B cell (primary cell): ENCODE measurements around the gene IFNL3. TPM values are rescaled to one million over a fixed set of nuclear protein-coding genes. Genes with fewer than 3 reads are reported as not detected.
"Not testable (repeated sequence)": the region's sequence is repeated elsewhere in the genome, so short reads cannot be mapped to it uniquely, and the experiment has no call there.

ENCODE experiments used
- ATAC-seq: fragments of 200-7000 bp; cut with Tn5 transposase; one replicate; pipeline ENCODE4 v1.10.0; 2021; ENCODE audit warnings: low read depth, mild to moderate bottlenecking, moderate number of reproducible peaks, moderate library complexity
- CTCF ChIA-PET: fragments of 350-600 bp; sonication (Branson Sonifier 250); formaldehyde crosslinking; loops from one replicate; lab custom pipeline; 2021; ENCODE audit warnings: antibody characterized with exemption, inconsistent platforms; lab: Charles Lee
- POLR2A ChIA-PET: fragments of 350-600 bp; sonication (Branson Sonifier 250); formaldehyde crosslinking; loops from one replicate; lab custom pipeline; 2021; ENCODE audit warnings: antibody characterized with exemption; lab: Charles Lee
- DNase-seq: peaks from one replicate; pipeline ENCODE4 v3.0.0; 2013
- H2AFZ ChIP-seq: 2 replicates; pipeline ENCODE4 v1.6.1; 2012; ENCODE audit warnings: mild to moderate bottlenecking, low read depth, low read length; ENCODE audit not compliant: insufficient read depth, poor library complexity, severe bottlenecking
- H3K27ac ChIP-seq, 2 donors: 1 replicate in 1 of 2; 2 replicates in 1 of 2; pipeline ENCODE4 v1.5.1; 2012 to 2013; ENCODE audit warnings: low read length in 2 of 2, mild to moderate bottlenecking in 2 of 2, moderate library complexity in 1 of 2
- H3K27me3 ChIP-seq, 4 experiments: fragments of 200-600 bp in 1 of 4; sonication (generic) in 1 of 4; replicated peaks in 1 of 4; 1 replicate in 2 of 4; 2 replicates in 2 of 4; pipeline versions ENCODE4 v1.6.1 to v1.7.0; 2013 to 2016; ENCODE audit warnings: low read length in 3 of 4, mild to moderate bottlenecking in 2 of 4, mixed read lengths in 1 of 4, moderate library complexity in 1 of 4; ENCODE audit not compliant: insufficient read depth in 4 of 4, control insufficient read depth in 3 of 4; ENCODE audit errors: control extremely low read depth in 1 of 4
- H3K36me3 ChIP-seq, 2 experiments: replicated peaks in 1 of 2; 1 replicate in 1 of 2; 2 replicates in 1 of 2; pipeline versions ENCODE4 v1.6.1 to v1.7.1; 2013; ENCODE audit warnings: low read length in 1 of 2; ENCODE audit not compliant: insufficient read depth in 2 of 2, control insufficient read depth in 1 of 2; ENCODE audit errors: control extremely low read depth in 1 of 2, extremely low read depth in 1 of 2
- H3K4me1 ChIP-seq, 2 donors: fragments of 200-600 bp in 1 of 2; sonication (generic) in 1 of 2; 1 replicate in 1 of 2; 2 replicates in 1 of 2; pipeline versions ENCODE4 v1.5.1 to v1.6.1; 2013 to 2017; ENCODE audit warnings: low read length in 2 of 2; ENCODE audit not compliant: control insufficient read depth in 2 of 2, insufficient read depth in 2 of 2
- H3K4me2 ChIP-seq: replicated peaks from 2 replicates; pipeline ENCODE3; 2012; ENCODE audit warnings: mild to moderate bottlenecking, low read depth, low read length; ENCODE audit not compliant: poor library complexity, severe bottlenecking
- H3K4me3 ChIP-seq, 5 experiments: fragments of 200-600 bp in 1 of 5; sonication (generic) in 1 of 5; 1 replicate in 3 of 5; 2 replicates in 2 of 5; pipeline versions ENCODE4 v1.5.1 to v1.7.0; 2011 to 2016; ENCODE audit warnings: low read length in 4 of 5, mild to moderate bottlenecking in 4 of 5, low read depth in 2 of 5, control low read depth in 1 of 5, moderate library complexity in 1 of 5; ENCODE audit not compliant: insufficient read depth in 1 of 5; ENCODE audit errors: control extremely low read depth in 1 of 5, extremely low read depth in 1 of 5
- H3K79me2 ChIP-seq: fragments of 200-600 bp; sonication (generic); one replicate; pipeline ENCODE4 v1.6.0; 2016; ENCODE audit warnings: low read length; ENCODE audit not compliant: control insufficient read depth, insufficient read depth
- H3K9ac ChIP-seq: fragments of 200-600 bp; sonication (generic); 2 replicates; pipeline ENCODE4 v1.6.1; 2017; ENCODE audit warnings: mild to moderate bottlenecking, low read length, moderate library complexity
- H3K9me3 ChIP-seq, 3 donors: one replicate each; pipeline versions ENCODE4 v1.6.1 to v1.7.1; 2013; ENCODE audit warnings: low read length in 2 of 3; ENCODE audit not compliant: control insufficient read depth in 2 of 3, insufficient read depth in 1 of 3; ENCODE audit errors: control extremely low read depth in 1 of 3
- H4K20me1 ChIP-seq: 2 replicates; pipeline ENCODE4 v1.6.0; 2012; ENCODE audit warnings: mild to moderate bottlenecking, low read length; ENCODE audit not compliant: insufficient read depth, control insufficient read depth, poor library complexity, severe bottlenecking
- H3K27ac Mint-ChIP-seq: one replicate; pipeline ENCODE4 v1.8.0; 2021; ENCODE audit warnings: mixed read lengths
- H3K27me3 Mint-ChIP-seq: one replicate; pipeline ENCODE4 v1.8.0; 2021; ENCODE audit warnings: mixed read lengths
- H3K4me1 Mint-ChIP-seq: one replicate; pipeline ENCODE4 v1.8.0; 2021; ENCODE audit warnings: mixed read lengths
- H3K4me3 Mint-ChIP-seq: one replicate; pipeline ENCODE4 v1.8.0; 2021; ENCODE audit warnings: mixed read lengths
- H3K9me3 Mint-ChIP-seq: one replicate; pipeline ENCODE4 v1.8.0; 2022; ENCODE audit warnings: mixed read lengths; ENCODE audit not compliant: insufficient read depth
- CTCF ChIP-seq: fragments of 200-600 bp; IDR thresholded peaks from one replicate; pipeline ENCODE4 v1.8.0; 2022; ENCODE audit warnings: antibody characterized with exemption, mild to moderate bottlenecking
- EZH2 ChIP-seq: IDR thresholded peaks from 2 replicates; pipeline ENCODE4 v1.6.1; 2012; ENCODE audit warnings: borderline replicate concordance, low read depth, mild to moderate bottlenecking, moderate library complexity, low read length; ENCODE audit not compliant: insufficient read depth, poor library complexity, severe bottlenecking
- WGBS: methylation state at CpG from one replicate; pipeline ENCODE4 v1.1.5; 2013; ENCODE audit warnings: missing lambda C conversion rate; ENCODE audit not compliant: insufficient coverage; 5-methylcytosine and 5-hydroxymethylcytosine counted together
- intact Hi-C: fragments of 100-400 bp; cut with micrococcal nuclease; formaldehyde crosslinking; loops from one replicate; pipeline ENCODE4 v1.10.0; 2022
- polyA plus RNA-seq: library from polyadenylated mRNA; depleted of rRNA; stranded (reverse); fragments of >200 nt; gene quantifications from 2 replicates; pipeline ENCODE4 v1.2.3, GENCODE V29; 2012
- total RNA-seq, 2 donors: library from RNA; stranded (reverse); fragments of 120-200 nt in 1 of 2; gene quantifications; 1 replicate in 1 of 2; 2 replicates in 1 of 2; pipeline versions ENCODE4 v1.2.3 to v1.2.4, GENCODE V29; 2013 to 2022

The IFNL3 gene
- total and polyA plus RNA-seq, 2 donors (not counting 1 experiment from before 2014, with no cell fraction given), result not detected

- Histone ChIP-seq H3K36me3 (no peaks in the 10 kb centered on the region), H3K9ac (no peak overlapping the region), H3K4me2 (no peak overlapping the region), H3K27ac (no peak overlapping the region), H3K4me1 (no peaks in the 10 kb centered on the region), H2AFZ (no peak overlapping the region), H3K27me3 (peaks cover 0 to 13% (median 4%) of the 10 kb centered on the region in 4 experiments), H3K79me2 (no peaks in the 10 kb centered on the region), H3K4me3 (no peak overlapping the region), H3K9me3 (no peaks in the 10 kb centered on the region), H4K20me1 (no peaks in the 10 kb centered on the region)
- intact Hi-C loops, result no loop called here
- Mint-ChIP-seq H3K9me3 (no peaks in the 10 kb centered on the region), H3K4me1 (no peaks in the 10 kb centered on the region), H3K4me3 (no peak overlapping the region), H3K27ac (no peak overlapping the region), H3K27me3 (peaks cover 41% of the 10 kb centered on the region)
- ATAC-seq, result no peak
- no peak for TF ChIP-seq CTCF
- DNase-seq, result no peak
- POLR2A ChIA-PET, result no interaction called here
- 23% methylated on average over 3 of the region's 3 CpGs for WGBS
- CTCF ChIA-PET, result interaction anchor here (0.7 kb wide), 1 partner anchor 38 kb away, joined by 3 read pairs; no protein-coding TSS in a partner anchor
These were observed 19.9 kb downstream of the IFNL3 start for GRCh38 chr19:39224910-39225309.

- Histone ChIP-seq H3K4me2 (no peak overlapping the region), H3K9me3 (no peaks in the 10 kb centered on the region), H2AFZ (no peak overlapping the region), H4K20me1 (no peaks in the 10 kb centered on the region), H3K4me1 (no peaks in the 10 kb centered on the region), H3K4me3 (no peak overlapping the region), H3K27me3 (peaks cover 0 to 15% (median 4%) of the 10 kb centered on the region in 4 experiments), H3K79me2 (no peaks in the 10 kb centered on the region), H3K9ac (no peak overlapping the region), H3K36me3 (no peaks in the 10 kb centered on the region), H3K27ac (no peak overlapping the region)
- WGBS, result 7% methylated on average over 2 of the region's 4 CpGs
- ATAC-seq (no peak), DNase-seq (no peak)
- no peak overlapping the region for H3K27ac Mint-ChIP-seq
- peaks cover 46% of the 10 kb centered on the region for H3K27me3 Mint-ChIP-seq
- ChIA-PET POLR2A (interaction anchor here (0.6 kb wide), 1 partner anchor 12 kb away, joined by 4 read pairs; no protein-coding TSS in a partner anchor), CTCF (interaction anchor here (0.5 kb wide), 1 partner anchor 221 kb away, joined by 3 read pairs; the partner anchor contains the start of gene SUPT5H)
- H3K9me3 Mint-ChIP-seq, result no peaks in the 10 kb centered on the region
- intact Hi-C loops, result no loop called here
- H3K4me3 Mint-ChIP-seq, result no peak overlapping the region
- no peaks in the 10 kb centered on the region for H3K4me1 Mint-ChIP-seq
- TF ChIP-seq CTCF (no peak), EZH2 (no peak)
These were observed 21.0 kb downstream of the IFNL3 start for GRCh38 chr19:39223703-39224279.

- H4K20me1 ChIP-seq, POLR2A ChIA-PET, H3K27ac Mint-ChIP-seq, DNase-seq, H3K4me3 ChIP-seq, H3K79me2 ChIP-seq, H3K9me3 Mint-ChIP-seq, H2AFZ ChIP-seq, H3K27ac ChIP-seq, ATAC-seq, CTCF ChIA-PET, H3K36me3 ChIP-seq, H3K9ac ChIP-seq, intact Hi-C loops, H3K4me1 Mint-ChIP-seq, H3K4me2 ChIP-seq, H3K4me3 Mint-ChIP-seq, H3K4me1 ChIP-seq: not testable (repeated sequence)
- 78% methylated on average over 6 of the region's 10 CpGs for WGBS
- H3K27me3 Mint-ChIP-seq, result peaks cover 39% of the 10 kb centered on the region
- peaks cover 0 to 16% (median 4%) of the 10 kb centered on the region in 4 experiments for H3K27me3 ChIP-seq
- peaks cover 0 to 15% (median 0%) of the 10 kb centered on the region in 3 donors for H3K9me3 ChIP-seq
These were observed 25.7 kb downstream of the IFNL3 start for GRCh38 chr19:39219108-39219507.
